Endothelial cell (in vitro differentiated cells): ENCODE results near the gene GJA4. TPM values are rescaled to one million over a fixed set of nuclear protein-coding genes. Genes with fewer than 3 reads are reported as not detected.

ENCODE experiments used
- DNase-seq: peaks from one replicate; pipeline ENCODE4 v3.0.0; 2021; ENCODE audit warnings: low spot score
- H3K27ac Mint-ChIP-seq: one replicate; pipeline ENCODE4 v1.8.0; 2021; ENCODE audit warnings: mixed read lengths, inconsistent platforms; ENCODE audit not compliant: unreplicated experiment
- H3K27me3 Mint-ChIP-seq: one replicate; pipeline ENCODE4 v1.8.0; 2021; ENCODE audit warnings: mild to moderate bottlenecking, moderate library complexity, mixed read lengths, inconsistent platforms; ENCODE audit not compliant: unreplicated experiment
- H3K36me3 Mint-ChIP-seq: one replicate; pipeline ENCODE4 v1.8.0; 2021; ENCODE audit warnings: mild to moderate bottlenecking, low read depth, mixed read lengths, inconsistent platforms; ENCODE audit not compliant: unreplicated experiment
- H3K4me1 Mint-ChIP-seq: one replicate; pipeline ENCODE4 v1.8.0; 2021; ENCODE audit warnings: mild to moderate bottlenecking, mixed read lengths, inconsistent platforms; ENCODE audit not compliant: unreplicated experiment
- H3K4me3 Mint-ChIP-seq: one replicate; pipeline ENCODE4 v1.8.0; 2021; ENCODE audit warnings: mild to moderate bottlenecking, mixed read lengths, inconsistent platforms; ENCODE audit not compliant: unreplicated experiment
- H3K9me3 Mint-ChIP-seq: one replicate; pipeline ENCODE4 v1.8.0; 2021; ENCODE audit warnings: mixed read lengths, inconsistent platforms; ENCODE audit not compliant: unreplicated experiment
- total RNA-seq: library from RNA; stranded (reverse); fragmentation: NEBNext Ultra II Directional; extraction: Animal tissue kit (Norgen Biotek cat#: 25700); gene quantifications from one replicate; pipeline ENCODE4 v1.2.1, GENCODE V29; 2021; ENCODE audit not compliant: unreplicated experiment
- TF ChIP-seq, protein P1 (sequence below): fragments of 200-600 bp; sonication (generic); IDR thresholded peaks from one replicate; pipeline ENCODE4 v1.5.0; 2021; ENCODE audit warnings: antibody characterized with exemption; ENCODE audit not compliant: unreplicated experiment

Gene GJA4
- total RNA-seq, 1 donor from 2014 or later = 347 TPM

DNA sequence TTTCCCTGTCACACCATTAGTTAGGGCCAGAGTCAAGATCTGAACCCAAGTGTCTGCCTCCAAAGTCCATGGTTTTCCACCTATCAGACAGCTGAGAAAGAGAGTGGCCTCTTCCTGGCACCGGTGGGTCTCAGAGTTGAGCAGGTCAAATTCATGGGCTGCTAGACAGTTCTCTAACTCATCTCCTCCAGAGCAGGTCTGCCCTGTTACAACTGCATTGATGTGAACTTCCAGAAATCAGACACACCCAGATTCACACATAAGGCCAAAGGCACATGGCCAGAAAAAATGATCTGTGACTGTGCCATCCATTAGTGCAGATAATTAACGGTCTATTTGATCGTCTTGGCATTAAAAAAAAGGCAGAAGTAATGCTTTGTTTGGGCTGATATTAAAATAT lies 49.3 kb downstream of the GJA4 start:
- H3K4me1 Mint-ChIP-seq = peaks cover 88% of the 10 kb centered on the region

DNA sequence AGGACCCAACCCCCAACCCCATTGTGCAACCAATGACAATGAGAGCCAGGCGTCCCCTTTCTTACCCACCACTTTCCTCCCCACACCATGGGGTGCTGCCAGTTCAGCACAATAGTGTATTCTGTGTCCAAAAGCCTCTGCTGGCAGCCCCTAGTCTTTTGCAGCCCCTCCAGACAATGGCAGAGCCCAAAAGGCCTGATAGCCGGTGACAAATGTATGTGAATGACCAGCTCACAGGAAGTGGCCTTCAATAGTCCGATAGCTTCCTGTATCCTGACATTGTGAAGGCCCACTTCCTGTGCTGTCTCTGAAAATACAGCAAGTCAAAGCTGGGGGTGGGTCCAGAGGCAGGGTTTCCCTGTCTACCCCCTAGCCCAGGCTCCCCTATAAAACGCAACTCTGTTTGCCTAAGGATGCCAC lies 50.2 kb downstream of the GJA4 start:
- TF ChIP-seq, protein P1, sequence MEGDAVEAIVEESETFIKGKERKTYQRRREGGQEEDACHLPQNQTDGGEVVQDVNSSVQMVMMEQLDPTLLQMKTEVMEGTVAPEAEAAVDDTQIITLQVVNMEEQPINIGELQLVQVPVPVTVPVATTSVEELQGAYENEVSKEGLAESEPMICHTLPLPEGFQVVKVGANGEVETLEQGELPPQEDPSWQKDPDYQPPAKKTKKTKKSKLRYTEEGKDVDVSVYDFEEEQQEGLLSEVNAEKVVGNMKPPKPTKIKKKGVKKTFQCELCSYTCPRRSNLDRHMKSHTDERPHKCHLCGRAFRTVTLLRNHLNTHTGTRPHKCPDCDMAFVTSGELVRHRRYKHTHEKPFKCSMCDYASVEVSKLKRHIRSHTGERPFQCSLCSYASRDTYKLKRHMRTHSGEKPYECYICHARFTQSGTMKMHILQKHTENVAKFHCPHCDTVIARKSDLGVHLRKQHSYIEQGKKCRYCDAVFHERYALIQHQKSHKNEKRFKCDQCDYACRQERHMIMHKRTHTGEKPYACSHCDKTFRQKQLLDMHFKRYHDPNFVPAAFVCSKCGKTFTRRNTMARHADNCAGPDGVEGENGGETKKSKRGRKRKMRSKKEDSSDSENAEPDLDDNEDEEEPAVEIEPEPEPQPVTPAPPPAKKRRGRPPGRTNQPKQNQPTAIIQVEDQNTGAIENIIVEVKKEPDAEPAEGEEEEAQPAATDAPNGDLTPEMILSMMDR = no peak
- Mint-ChIP-seq H3K9me3 (no peaks in the 10 kb centered on the region), H3K4me3 (peak overlapping the region; percentile 68), H3K4me1 (peaks cover 90% of the 10 kb centered on the region), H3K36me3 (peaks cover 9% of the 10 kb centered on the region), H3K27ac (peak overlapping the region; percentile 100), H3K27me3 (peaks cover 17% of the 10 kb centered on the region)
- DNase-seq = peak; percentile 69

More for the DNA sequence above, 49.3 kb downstream of the GJA4 start:
- no peak for DNase-seq
- no peaks in the 10 kb centered on the region for H3K9me3 Mint-ChIP-seq
- TF ChIP-seq, protein P1 = no peak
- H3K4me3 Mint-ChIP-seq = no peak overlapping the region
- peaks cover 17% of the 10 kb centered on the region for H3K27me3 Mint-ChIP-seq
- peaks cover 7% of the 10 kb centered on the region for H3K36me3 Mint-ChIP-seq
- peak overlapping the region; percentile 100 for H3K27ac Mint-ChIP-seq

DNA sequence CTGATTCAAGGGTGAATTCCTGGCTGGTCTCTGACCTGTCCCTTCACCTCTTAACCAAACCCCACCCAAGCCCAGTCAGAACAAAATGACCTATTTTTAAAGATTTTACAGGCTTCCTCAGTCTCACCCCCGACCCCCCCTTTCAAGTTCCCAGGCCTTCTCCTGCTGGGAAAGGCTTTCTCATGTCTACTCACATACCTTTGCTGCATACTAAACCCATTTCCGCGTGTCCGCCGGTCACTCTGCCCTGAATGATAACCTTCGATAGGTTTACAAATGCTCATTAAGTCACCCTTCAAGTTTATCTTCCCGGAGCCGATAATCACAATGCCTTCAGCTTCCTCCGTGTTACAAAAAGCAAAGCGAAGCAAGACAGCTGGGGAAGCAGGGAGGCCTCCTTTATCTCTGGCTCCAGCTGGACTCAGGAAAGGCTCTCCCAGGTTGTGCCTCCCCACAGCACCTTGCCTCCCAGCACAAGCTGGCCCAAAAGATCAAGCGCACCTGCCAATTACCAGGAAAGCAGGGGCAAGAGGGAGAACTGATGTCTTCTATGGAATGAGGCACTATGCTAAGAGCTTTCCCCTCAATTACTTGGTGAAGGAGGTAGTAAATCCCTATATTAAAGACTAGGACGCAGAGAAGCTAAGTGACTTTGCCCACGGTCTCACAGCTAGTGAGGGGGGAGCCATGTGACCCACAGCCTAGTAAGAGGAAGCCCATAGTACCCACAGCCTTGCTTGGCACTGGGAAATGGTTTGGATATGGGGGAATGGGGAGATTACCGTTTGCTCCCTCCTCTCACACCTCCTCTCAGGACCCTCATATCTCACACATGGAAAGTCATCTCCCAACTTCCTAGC lies 50.8 kb downstream of the GJA4 start:
- H3K36me3 Mint-ChIP-seq = peaks cover 15% of the 10 kb centered on the region
- peak overlapping the region; percentile 100 for H3K27ac Mint-ChIP-seq
- TF ChIP-seq, protein P1 = no peak
- peak overlapping the region; percentile 68 for H3K4me3 Mint-ChIP-seq
- DNase-seq = peak; percentile 55
- H3K27me3 Mint-ChIP-seq = peaks cover 20% of the 10 kb centered on the region
- H3K9me3 Mint-ChIP-seq = no peaks in the 10 kb centered on the region
- H3K4me1 Mint-ChIP-seq = peaks cover 91% of the 10 kb centered on the region

DNA sequence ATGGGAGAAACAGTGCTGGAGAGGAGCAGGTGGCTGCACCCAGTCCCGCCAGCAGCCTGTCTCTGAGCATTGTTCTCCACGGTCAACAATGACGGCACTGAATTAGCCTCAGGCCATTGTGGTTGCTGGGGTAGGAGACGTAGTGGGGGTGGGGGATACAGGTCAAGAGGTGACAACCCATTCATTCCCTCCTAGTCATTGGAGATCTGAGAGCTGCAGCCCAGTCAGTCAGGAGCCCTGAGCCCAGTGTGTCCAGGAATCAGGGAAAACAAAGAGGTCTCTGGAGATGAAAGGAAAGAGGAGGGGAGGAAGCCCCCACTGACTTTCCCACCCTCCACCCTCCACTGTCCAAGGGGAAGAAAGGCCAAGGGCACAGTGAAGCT lies 51.4 kb downstream of the GJA4 start:
- Mint-ChIP-seq H3K36me3 (peaks cover 20% of the 10 kb centered on the region), H3K27me3 (peaks cover 22% of the 10 kb centered on the region), H3K9me3 (no peaks in the 10 kb centered on the region), H3K4me1 (peaks cover 97% of the 10 kb centered on the region), H3K27ac (peak overlapping the region; percentile 100), H3K4me3 (peak overlapping the region; percentile 59)
- peak; percentile 60 for DNase-seq
- TF ChIP-seq, protein P1 = no peak

Other genes with a start within 250 kb of the GJA4 start
- gene GJB5, start 38.0 kb upstream of the GJA4 start, total RNA-seq = not detected
- not detected for gene GJB4, start 33.3 kb upstream of the GJA4 start, total RNA-seq
- 9.6 TPM for gene GJB3, start 11.8 kb upstream of the GJA4 start, total RNA-seq
- 84.4 TPM for gene SMIM12, start 66.8 kb downstream of the GJA4 start, total RNA-seq
- 9.1 TPM for gene DLGAP3, start 136.7 kb downstream of the GJA4 start, total RNA-seq
- 18.9 TPM for gene TMEM35B, start 192.3 kb downstream of the GJA4 start, total RNA-seq
- gene ZMYM6, start 238.9 kb downstream of the GJA4 start, total RNA-seq = 12.1 TPM